ENCODE results near the gene ZNF544.

- TF ChIP-seq EZH2 (IDR thresholded peaks at IDR 0.05; ENCODE audit: borderline replicate concordance, insufficient read depth, low read length, poor library complexity, severe bottlenecking) (no peak), CTCF (IDR thresholded peaks at IDR 0.05; ENCODE audit: poor library complexity, severe bottlenecking) (no peak), SMC3 (conservative IDR thresholded peaks at IDR 0.05; ENCODE audit: poor library complexity) (no peak), POLR2AphosphoS5 (IDR thresholded peaks at IDR 0.05) (no peak), MXI1 (conservative IDR thresholded peaks at IDR 0.05; ENCODE audit: poor library complexity, severe bottlenecking) (no peak), TAF1 (IDR thresholded peaks at IDR 0.05; ENCODE audit: low read depth) (no peak), EP300 (conservative IDR thresholded peaks at IDR 0.05; ENCODE audit: poor library complexity, severe bottlenecking) (no peak), REST (IDR thresholded peaks at IDR 0.05; ENCODE audit: borderline replicate concordance) (no peak), RAD21 (conservative IDR thresholded peaks at IDR 0.05) (no peak)
Observed at GRCh38 chr19:58237324-58237723, 8.6 kb downstream of the ZNF544 start.

Measured in neural cell (in vitro differentiated cells).